HG02623 (cell line): ENCODE measurements around the gene SALL3.
"Not testable (repeated sequence)": the region's sequence is repeated elsewhere in the genome, so short reads cannot be mapped to it uniquely, and the experiment has no call there.

ENCODE experiments used
- ATAC-seq: cut with Tn5 transposase; IDR thresholded peaks from one replicate; pipeline ENCODE4 v1.9.1; 2021; ENCODE audit warnings: moderate library complexity; ENCODE audit not compliant: unreplicated experiment

SALL3 gene

DNA sequence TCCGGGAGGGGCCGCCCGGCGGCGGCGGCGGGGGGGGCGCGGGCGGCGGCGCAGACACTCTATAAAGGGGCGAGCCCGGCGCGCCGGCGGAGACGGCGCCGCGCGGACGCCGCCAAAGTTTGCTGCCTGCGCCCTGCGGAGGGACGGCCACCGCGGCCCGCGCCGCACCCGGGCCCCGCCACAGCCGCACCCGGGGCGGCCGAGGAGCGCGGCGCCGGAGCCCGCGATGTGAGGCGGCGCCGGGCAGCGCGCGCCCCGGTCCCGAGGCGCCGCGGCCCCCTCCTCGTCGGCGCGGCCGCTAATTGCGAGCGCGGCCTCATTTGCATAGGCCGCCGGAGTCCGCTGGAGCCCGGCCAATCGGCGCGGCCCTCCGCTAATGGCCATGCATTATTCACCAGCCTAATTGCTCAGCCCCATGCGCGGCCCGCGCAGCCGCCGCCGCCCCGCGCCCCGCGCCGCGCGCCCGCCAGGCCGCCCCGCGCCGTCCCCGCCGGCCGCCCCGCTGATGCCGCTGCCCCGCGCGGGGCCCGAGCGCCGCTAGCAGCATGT, at the start of gene SALL3:
Gene SALL3 (plus strand): TSS at position 89 of the 549 bp plus-strand sequence. CDS start 457 bp downstream, at position 546.
- no peak for ATAC-seq

DNA sequence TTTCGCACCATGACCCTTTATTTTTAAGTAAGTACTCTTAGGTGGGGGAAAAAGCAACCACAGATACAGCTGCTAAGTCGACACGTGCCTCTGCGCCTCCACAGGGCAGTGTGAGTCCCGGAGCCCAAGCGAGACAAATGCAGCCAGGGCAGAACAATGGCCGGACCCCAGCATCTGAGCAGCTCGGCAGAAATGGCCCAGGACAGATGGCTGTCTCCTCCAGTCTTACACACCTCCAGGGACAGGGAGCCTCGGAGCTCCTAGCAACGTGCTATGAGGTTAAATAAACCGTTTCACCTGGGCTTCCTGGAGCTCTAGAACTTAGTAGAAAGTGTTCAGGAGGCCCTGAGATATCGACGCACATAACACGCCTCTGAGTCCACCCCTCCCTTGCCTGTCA, 47.3 kb upstream of the SALL3 start:
- ATAC-seq = no peak

DNA sequence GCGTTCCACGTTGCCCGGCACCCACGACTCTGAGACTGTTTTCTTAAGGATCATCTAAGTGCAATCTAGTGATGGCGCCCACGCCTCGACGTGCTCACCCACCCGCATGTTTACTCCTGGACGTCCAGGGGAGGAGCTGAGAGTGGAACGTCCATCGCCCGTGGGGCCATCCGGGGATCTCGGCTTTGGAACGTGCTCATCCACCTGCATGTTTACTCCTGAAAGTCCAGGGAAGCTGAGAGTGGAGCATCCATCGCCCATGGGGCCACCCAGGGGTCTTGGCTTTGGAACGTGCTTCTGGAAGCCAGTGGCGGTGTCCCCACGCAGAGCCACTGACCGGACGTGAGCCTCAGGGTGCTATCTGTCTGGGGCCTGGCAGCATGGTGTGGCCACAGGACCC, 45.6 kb upstream of the SALL3 start:
- no peak for ATAC-seq

DNA sequence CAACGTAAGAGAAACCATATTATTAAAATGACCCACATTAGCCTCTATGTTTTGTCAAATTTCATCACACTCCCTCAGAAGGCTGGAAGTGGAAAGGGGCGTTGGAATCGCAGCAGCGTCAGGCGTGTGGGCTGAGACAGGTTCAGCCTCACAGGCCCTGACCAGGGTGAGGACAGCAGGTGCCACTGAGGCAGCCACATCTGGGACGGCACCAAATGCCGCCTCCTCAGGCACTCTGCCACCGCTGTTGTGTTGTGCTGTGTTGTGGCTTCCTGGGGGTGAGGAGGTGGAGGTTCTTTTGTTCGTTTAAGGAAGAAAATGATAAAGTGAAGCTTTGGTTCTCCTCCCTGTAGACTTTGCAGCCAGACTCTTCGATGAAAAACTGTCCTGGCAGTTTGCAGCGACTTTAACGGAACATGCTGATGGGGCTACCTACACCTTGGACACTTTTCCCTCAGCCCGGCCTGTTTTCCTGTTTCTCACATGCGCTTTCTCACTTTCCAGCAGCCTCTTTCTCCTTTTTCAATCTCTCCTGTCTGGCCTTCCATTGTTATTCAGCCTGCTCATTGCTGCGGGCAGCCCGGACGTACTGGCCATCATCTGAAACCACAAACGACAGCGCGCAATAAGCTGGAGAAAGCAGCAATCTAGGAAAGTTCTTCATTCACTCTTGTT, 44.9 kb upstream of the SALL3 start:
- ATAC-seq = no peak

DNA sequence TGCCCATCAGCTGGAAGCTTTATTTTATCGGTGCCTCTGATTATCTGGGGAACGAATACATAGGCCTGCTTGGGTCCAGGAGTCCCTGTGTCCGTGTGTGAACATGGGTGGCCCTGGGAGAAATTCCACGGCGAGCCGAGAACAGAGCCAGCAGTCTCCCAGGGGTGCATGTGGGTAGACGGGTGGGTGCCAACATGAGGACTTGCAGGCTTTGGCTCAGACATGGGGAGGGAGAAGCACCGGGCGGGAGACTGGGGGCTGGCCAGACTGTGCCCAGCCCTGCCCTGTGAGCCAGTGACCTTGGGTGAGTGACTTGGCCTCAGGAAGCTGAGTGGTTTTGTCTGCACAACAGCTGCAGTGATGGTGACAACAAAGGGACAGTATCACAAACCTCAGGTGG, 44.2 kb upstream of the SALL3 start:
- ATAC-seq = no peak

DNA sequence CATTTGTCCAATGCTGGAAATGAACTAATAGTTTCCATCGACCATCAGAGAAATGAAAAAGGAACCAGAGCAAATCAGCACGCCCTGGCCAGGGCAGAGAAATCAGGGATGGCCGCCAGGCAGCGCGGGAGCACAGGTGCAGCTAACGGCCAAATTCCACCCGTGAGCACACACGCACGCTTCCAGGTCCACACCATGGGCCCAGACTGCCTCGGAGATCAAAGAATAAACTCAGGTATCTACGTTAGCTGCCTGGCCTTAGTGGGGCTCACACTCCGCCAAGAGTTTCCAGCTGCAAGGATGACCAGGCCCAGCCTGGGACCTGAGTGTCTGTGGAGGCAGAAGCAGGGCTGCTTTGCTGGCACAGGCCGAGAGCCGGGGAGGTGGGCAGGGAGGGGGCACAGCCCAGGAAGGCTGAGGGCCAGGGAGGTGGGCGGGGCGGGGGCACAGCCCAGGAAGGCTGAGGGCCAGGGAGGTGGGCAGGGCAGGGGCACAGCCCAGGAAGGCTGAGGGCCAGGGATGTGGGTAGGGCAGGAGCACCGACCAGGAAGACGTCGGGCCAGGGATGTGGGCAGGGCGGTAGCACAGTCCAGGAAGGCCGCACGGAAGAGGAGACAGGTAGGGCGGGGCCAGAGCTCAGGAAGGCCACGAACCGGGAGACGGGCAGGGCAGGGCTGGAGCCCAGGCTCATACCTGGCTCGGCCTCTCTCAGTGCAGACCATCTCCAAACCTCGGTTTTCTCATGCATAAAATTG, 43.2 kb upstream of the SALL3 start:
- ATAC-seq = no peak

DNA sequence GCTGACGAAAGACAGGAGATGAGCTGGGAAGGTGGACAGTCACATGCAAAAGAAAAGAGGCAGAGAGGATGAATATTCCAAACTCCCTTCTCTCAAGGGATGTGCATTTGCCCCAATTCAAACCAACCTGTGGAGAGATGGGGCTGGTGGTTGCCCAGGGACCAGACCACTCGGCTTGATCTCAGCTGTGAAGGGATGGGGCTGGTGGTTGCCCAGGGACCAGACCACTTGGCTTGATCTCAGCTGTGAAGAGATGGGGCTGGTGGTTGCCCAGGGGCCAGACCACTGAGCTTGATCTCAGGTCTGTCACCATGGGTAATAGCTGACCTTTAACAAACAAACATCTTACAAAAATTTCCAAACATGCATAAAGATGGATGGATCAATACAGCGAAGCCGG, 42.5 kb upstream of the SALL3 start:
- no peak for ATAC-seq

DNA sequence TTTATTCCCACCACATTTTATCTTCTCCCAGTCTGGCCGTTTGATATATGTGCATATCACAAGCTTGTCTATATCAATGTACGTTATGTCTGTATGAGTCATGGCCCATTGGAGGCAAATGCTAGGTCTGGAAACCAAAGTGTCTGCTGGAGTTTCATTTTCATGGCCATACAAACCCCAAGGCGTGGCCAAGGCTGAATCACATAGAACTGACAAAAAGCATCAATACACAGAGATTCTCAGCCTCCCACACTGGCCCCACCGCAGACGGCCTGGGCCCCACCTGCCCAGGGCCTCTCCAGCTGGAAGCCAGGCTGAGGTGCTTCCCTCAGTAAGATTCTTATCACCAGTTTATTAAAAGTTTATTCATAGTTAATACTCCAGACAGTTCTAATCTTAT, 40.5 kb upstream of the SALL3 start:
- no peak for ATAC-seq

DNA sequence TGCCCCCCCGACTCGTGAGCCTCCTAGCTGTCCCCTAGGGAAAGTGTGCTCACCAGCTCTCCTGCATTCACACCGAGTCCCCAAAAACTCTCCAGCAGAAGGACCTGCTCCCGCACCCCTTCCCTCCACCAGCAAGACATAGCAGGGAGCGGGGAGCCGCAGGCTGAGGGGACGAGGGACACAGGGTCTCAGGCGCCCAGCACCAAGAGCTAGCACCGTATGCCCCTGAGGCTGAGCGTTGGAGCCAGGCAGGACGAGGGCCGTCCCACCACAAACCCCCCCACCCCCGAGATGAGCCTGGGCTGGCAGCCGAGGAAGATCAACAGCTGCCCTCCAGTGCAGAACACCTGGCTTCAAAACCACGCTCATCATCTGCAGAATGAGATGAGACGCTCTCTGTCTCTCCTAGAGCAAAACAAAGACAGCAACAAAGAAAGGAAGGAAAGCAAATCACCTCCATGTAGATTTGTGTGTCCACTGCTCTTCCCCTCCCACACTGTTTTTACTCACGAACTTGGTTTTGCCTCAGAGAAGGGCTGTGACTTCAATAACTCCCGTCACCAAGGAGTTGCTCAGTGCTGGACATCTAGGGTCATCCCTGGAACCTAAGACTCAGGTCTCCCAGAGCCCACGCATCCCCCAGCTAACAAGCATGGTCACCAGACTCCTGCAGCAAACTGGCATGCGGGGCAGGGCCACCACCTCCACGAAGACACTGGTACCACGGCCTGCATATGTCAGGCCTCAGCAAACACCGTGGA, 39.7 kb upstream of the SALL3 start:
- ATAC-seq = no peak

DNA sequence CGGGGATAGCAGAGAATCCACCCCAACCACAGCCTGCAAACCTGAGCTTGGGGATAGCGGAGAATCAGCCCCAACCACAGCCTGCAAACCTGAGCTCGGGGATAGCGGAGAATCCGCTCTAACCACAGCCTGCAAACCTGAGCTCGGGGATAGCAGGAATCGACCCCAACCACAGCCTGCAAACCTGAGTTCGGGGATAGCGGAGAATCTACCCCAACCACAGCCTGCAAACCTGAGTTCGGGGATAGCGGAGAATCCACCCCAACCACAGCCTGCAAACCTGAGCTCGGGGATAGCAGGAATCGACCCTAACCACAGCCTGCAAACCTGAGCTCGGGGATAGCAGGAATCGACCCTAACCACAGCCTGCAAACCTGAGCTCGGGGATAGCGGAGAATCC, 37.4 kb upstream of the SALL3 start:
- ATAC-seq = not testable (repeated sequence)

DNA sequence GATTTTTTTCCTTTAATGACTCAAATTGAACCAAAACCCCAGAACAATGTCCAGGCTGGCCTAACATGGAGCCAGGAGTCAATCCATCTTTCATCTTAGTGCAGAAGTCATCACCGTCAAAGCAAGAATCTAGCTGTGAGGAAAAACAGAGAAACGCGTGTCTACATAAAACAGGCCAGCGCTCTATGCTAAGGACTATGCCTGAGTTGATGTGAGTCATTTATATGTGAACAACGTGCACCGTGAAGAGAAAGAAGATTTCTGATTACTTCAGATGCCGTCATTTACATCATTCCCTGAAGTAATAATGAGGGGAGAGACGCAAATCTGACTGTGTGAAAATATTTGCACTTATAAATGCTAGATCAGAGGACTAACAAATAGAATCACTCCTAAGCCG, 34.0 kb upstream of the SALL3 start:
- no peak for ATAC-seq

DNA sequence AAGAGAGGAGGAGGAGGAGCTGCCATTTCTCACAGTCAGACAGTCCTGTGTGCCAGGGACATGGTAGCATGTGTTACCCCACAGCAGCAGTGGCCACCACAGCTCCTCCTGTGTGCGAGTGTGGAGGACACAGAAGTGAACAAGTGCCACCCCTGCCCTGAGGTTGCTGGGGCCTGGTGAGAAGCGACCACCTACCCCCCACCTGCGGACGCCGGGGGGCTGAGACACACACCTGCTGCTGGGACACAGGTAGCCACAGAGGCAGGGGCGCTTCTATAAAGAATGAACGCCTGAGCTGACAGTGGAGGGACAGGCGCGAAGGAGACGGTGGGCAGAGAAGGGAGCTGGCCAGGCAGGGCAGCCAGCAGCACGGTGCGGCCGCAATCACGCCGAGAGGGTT, 32.3 kb upstream of the SALL3 start:
- ATAC-seq = no peak

DNA sequence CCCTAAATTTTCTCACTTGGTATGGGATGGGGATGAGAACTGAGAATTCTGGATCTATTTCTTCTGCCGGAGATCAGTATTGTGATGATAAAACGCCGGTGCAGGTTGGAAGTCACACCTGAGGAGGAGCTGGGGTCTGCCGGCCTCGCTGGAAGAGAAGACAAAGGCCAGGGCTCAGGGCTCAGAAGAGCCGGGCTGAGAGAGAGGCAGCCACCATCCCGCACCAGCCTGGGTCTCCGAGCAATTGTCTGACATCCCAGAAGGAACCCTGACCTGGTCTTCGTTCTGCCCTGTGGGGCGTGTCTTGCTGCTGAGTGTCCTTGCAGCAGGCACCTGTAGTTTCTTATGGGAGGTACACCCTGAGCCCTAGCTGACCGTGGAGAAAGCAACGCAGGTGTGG, 31.4 kb upstream of the SALL3 start:
- no peak for ATAC-seq

DNA sequence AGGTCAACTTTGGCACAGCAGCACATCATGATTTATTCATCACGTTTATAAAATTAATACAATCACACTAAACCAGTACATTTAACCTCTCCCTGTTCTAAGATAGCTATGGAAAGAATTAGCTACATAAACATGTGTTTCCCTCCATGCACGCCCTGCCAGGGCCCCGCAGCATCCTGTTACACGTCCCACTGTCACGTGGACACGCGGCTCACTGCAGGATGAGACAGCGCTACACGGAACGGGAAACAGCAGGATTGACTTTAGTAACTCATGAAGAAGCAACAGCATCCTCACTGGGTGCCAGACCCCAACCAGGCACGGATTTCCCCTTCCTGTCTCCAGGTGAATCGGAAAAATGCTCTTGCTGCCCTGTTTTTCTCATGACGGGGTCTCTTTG, 30.9 kb upstream of the SALL3 start:
- ATAC-seq = no peak

DNA sequence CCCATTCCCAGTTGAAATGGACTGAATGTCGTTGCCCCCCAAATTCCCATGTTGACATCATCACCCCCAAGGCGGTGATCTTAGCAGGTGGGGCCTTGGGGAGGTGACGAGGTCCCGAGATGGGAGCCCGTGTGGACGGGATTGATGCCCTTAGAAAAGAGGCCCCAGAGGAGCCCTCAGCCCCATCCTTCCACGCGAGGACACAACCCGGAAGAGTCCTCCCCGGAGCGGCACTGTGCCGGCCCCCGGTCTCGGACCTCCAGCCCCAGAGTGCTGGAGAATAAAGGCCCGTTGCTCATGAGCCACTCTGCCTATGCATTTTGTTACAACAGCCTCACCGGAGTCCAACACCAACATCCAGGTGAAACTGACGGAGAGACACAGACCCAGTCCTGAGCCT, 30.4 kb upstream of the SALL3 start:
- no peak for ATAC-seq

DNA sequence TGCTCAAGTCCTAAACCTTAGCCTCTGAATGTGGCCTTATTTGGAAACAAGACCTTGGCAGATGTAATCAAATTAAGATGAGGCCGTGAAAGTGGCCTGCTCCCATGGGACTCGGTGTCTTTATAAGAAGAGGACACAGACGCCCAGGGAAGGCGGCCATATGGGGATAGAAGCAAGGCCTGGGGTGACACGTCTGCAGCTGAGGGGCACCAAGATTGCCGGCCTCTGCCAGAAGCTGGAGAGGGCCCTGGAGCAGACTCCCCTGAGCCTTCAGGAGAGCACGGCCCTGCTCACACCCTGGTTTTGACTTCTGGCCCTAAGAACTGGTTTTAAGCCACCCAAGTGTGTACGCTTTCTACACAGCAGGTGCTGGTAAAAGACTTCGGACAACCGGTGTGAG, 29.2 kb upstream of the SALL3 start:
- ATAC-seq = no peak

DNA sequence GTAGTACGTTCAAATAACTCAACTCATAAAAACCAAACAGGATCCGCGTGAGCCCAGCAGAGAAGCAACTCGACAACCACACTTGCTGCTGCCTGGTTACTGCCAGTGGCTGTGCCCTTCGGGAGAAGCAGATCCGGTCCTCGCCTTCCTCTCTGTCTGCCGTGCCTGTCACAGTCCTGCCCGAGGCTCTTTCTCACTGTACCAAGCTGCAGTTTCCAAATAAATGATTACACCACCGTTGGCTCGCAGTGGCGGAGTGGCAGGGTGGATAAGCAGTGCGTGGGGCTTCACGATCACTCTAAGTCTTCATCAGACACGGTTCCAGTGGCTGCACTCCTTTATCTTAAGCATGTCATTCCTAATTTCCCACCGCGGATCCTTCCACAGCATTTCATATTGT, 26.1 kb upstream of the SALL3 start:
- ATAC-seq = no peak

DNA sequence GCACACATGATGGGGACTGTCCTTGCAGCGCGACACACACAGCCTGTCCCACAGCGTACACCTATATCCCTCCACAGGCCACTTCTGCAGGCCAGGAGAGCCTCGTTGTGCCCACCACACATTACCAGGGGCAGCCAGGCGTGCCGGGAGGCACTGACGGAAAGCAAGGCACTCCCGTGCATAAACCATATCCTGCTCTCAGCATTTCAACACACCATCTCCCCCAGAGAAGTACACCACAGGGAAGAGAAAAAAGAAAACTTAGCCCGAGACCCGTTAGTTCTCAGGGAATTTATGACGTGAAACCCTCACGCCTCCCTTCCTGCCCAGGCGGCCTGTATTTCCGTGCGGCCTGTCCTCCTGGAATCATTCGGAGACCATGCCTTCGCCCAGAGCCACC, 24.6 kb upstream of the SALL3 start:
- ATAC-seq = no peak

DNA sequence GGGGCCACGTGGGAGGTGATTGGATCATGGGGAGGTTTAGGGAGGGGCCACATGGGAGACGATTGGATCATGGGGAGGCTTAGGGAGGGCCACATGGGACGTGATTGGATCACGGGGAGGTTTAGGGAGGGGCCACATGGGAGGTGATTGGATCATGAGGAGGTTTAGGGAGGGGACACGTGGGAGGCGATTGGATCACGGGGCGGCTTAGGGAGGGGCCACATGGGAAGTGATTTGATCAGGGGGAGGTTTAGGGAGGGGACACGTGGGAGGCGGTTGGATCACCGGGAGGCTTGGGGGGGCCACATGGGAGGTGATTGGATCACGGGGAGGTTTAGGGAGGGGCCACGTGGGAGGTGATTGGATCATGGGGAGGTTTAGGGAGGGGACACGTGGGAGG, 22.5 kb upstream of the SALL3 start:
- ATAC-seq = no peak

DNA sequence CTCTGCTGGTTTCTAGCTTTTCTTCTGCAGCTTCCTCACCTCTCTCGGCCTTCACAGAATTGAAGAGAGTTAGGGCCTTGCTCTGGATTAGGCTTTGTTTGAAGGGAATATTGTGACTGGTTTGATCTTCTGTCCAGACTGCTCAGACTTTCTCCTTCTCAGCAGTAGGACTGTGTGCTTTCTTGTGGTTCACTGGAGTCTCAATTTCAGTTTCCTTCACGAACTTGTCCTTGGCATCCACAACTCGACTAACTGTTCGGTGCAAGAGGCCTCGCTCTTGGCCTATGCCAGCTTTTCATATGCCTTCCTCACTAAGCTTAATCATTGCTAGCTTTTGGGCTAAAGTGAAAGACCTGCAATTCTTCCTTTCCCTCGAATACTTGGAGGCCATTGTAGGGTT, 18.9 kb upstream of the SALL3 start:
- ATAC-seq = no peak

DNA sequence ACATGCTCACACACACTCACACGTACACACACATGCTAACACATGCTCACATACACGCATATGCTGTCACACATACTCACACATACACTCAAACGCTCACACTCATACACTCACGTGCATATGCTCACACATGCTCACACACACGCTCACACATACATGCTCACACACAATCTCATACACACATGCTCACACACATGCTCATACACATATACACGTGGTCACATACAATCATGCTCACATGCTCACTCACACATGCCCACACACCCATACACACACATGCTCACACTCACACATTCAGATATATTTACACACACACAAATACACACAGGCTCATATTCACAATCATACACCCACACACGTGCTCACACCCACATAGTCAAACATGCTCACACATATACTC, 17.5 kb upstream of the SALL3 start:
- no peak for ATAC-seq

DNA sequence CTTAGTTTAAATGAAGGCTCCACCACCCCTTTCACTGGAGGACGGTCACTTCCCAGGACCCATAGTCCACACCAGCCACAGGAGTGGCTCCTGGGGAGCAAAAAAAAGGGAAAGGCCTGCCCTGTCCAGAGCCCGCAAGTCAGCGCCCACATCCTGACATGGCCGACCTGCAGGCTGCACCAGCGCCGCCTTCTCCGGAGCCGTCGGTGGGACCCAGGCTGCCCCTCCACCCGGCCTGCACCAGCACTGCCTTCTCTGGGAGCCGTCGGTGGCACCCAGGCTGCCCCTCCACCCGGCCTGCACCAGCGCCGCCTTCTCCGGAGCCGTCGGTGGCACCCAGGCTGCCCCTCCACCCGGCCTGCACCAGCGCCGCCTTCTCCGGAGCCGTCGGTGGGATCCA, 14.9 kb upstream of the SALL3 start:
- ATAC-seq = not testable (repeated sequence)
